ENCODE results near the gene RNF138. TPM values are rescaled to one million over a fixed set of nuclear protein-coding genes. Genes with fewer than 3 reads are reported as not detected.
A peak's percentile ranks its signal among the peaks of the same experiment; 100 is the strongest.

RNF138 gene
- total and polyA plus RNA-seq, 2 donors (not counting 1 experiment from before 2014, with no cell fraction given): 30.9 to 60.8 TPM

GRCh38 chr18:32042337-32042736 is 49.3 kb upstream of the RNF138 start:
- ChIA-PET CTCF (interaction anchor here (1.2 to 1.7 kb wide), 2 partner anchors 24 to 30 kb away, joined by 3 to 4 read pairs; partner anchors contain the start of gene RNF125), POLR2A (interaction anchor here (0.7 to 1.3 kb wide), 3 partner anchors 13 to 50 kb away, joined by 3 to 4 read pairs (median 3); partner anchors contain the start of gene RNF125)
- no peak for TF ChIP-seq EZH2 (IDR thresholded peaks at IDR 0.05; ENCODE audit: borderline replicate concordance, insufficient read depth, low read depth, low read length, poor library complexity, severe bottlenecking)
- no peak for TF ChIP-seq CTCF (IDR thresholded peaks at IDR 0.05)
- H3K4me1 Mint-ChIP-seq: peaks cover 31% of the 10 kb centered on the region
- H3K9me3 Mint-ChIP-seq (ENCODE audit: insufficient read depth): no peaks in the 10 kb centered on the region
- no peaks in the 10 kb centered on the region for H4K20me1 ChIP-seq (ENCODE audit: control insufficient read depth, insufficient read depth, low read length, poor library complexity, severe bottlenecking)
- H3K27ac Mint-ChIP-seq: peak overlapping the region; percentile 89
- ATAC-seq (ENCODE audit: low read depth): peak; percentile 45
- peaks cover 4% of the 10 kb centered on the region for H3K79me2 ChIP-seq (ENCODE audit: control insufficient read depth, insufficient read depth, low read length)
- peaks cover 24 to 30% of the 10 kb centered on the region in 2 donors for H3K4me1 ChIP-seq (ENCODE audit: control insufficient read depth in 2 of 2, insufficient read depth in 2 of 2, low read length in 2 of 2)
- peak overlapping the region; percentile 46 to 68 for H3K27ac ChIP-seq (ENCODE audit: low read length in 2 of 2)
- no peaks in the 10 kb centered on the region for H3K27me3 ChIP-seq (replicated peaks in 1 of 4; ENCODE audit: control extremely low read depth in 1 of 4, control insufficient read depth in 3 of 4, insufficient read depth in 4 of 4, low read length in 3 of 4)
- H3K9ac ChIP-seq (ENCODE audit: low read length): no peak overlapping the region
- H3K36me3 ChIP-seq (replicated peaks in 1 of 2; ENCODE audit: control extremely low read depth in 1 of 2, control insufficient read depth in 1 of 2, extremely low read depth in 1 of 2, insufficient read depth in 2 of 2, low read length in 1 of 2): peaks cover 4 to 17% of the 10 kb centered on the region in 2 experiments
- peaks cover 0 to 4% (median 0%) of the 10 kb centered on the region in 3 donors for H3K9me3 ChIP-seq (ENCODE audit: control extremely low read depth in 1 of 3, control insufficient read depth in 2 of 3, insufficient read depth in 1 of 3, low read length in 2 of 3)
- H3K4me2 ChIP-seq (replicated peaks; ENCODE audit: low read depth, low read length, poor library complexity, severe bottlenecking): peak overlapping the region; percentile 64
- peak overlapping the region; percentile 17 for H2AFZ ChIP-seq (ENCODE audit: insufficient read depth, low read depth, low read length, poor library complexity, severe bottlenecking)
- no peak overlapping the region for H3K4me3 ChIP-seq (ENCODE audit: control extremely low read depth in 1 of 5, extremely low read depth in 1 of 5, insufficient read depth in 1 of 5, low read depth in 2 of 5, low read length in 4 of 5)
- H3K27me3 Mint-ChIP-seq: no peaks in the 10 kb centered on the region
- H3K4me3 Mint-ChIP-seq: peak overlapping the region; percentile 73
- intact Hi-C loops (cut with micrococcal nuclease): loop anchor here (1.0 kb wide), 1 partner anchor 24 kb away; the partner anchor contains the start of gene RNF125
- peak; percentile 55 for DNase-seq

- POLR2A ChIA-PET: interaction anchor here (1.4 kb wide), 1 partner anchor 30 kb away, joined by 3 read pairs; the partner anchor contains the start of gene RNF125
- intact Hi-C loops (cut with micrococcal nuclease): loop anchor here (5.0 kb wide), 1 partner anchor 44 kb away; the partner anchor contains the start of gene RNF138
- ATAC-seq (ENCODE audit: low read depth): peak; percentile 33
- Histone ChIP-seq H2AFZ (ENCODE audit: insufficient read depth, low read depth, low read length, poor library complexity, severe bottlenecking) (peak overlapping the region; percentile 10), H3K27me3 (replicated peaks in 1 of 4; ENCODE audit: control extremely low read depth in 1 of 4, control insufficient read depth in 3 of 4, insufficient read depth in 4 of 4, low read length in 3 of 4) (no peaks in the 10 kb centered on the region), H4K20me1 (ENCODE audit: control insufficient read depth, insufficient read depth, low read length, poor library complexity, severe bottlenecking) (no peaks in the 10 kb centered on the region), H3K9me3 (ENCODE audit: control extremely low read depth in 1 of 3, control insufficient read depth in 2 of 3, insufficient read depth in 1 of 3, low read length in 2 of 3) (no peaks in the 10 kb centered on the region), H3K79me2 (ENCODE audit: control insufficient read depth, insufficient read depth, low read length) (peaks cover 13% of the 10 kb centered on the region), H3K4me3 (ENCODE audit: control extremely low read depth in 1 of 5, extremely low read depth in 1 of 5, insufficient read depth in 1 of 5, low read depth in 2 of 5, low read length in 4 of 5) (no peak overlapping the region), H3K27ac (ENCODE audit: low read length in 2 of 2) (peak overlapping the region; percentile 77 to 81), H3K9ac (ENCODE audit: low read length) (peak overlapping the region; percentile 19), H3K36me3 (replicated peaks in 1 of 2; ENCODE audit: control extremely low read depth in 1 of 2, control insufficient read depth in 1 of 2, extremely low read depth in 1 of 2, insufficient read depth in 2 of 2, low read length in 1 of 2) (peaks cover 1 to 5% of the 10 kb centered on the region in 2 experiments), H3K4me2 (replicated peaks; ENCODE audit: low read depth, low read length, poor library complexity, severe bottlenecking) (peak overlapping the region; percentile 59), H3K4me1 (ENCODE audit: control insufficient read depth in 2 of 2, insufficient read depth in 2 of 2, low read length in 2 of 2) (peaks cover 19% of the 10 kb centered on the region in 2 donors)
- no peaks in the 10 kb centered on the region for H3K9me3 Mint-ChIP-seq (ENCODE audit: insufficient read depth)
- H3K27me3 Mint-ChIP-seq: no peaks in the 10 kb centered on the region
- H3K4me3 Mint-ChIP-seq: peak overlapping the region; percentile 27
- DNase-seq: peak; percentile 53
- peak overlapping the region; percentile 71 for H3K27ac Mint-ChIP-seq
- CTCF ChIA-PET: interaction anchor here (0.5 to 1.3 kb wide), 4 partner anchors 14 to 395 kb away, joined by 3 to 4 read pairs (median 3); no protein-coding TSS in a partner anchor
- H3K4me1 Mint-ChIP-seq: peaks cover 25% of the 10 kb centered on the region
- WGBS (ENCODE audit: insufficient coverage): 49% methylated on average over 4 of the region's 4 CpGs
- TF ChIP-seq CTCF (IDR thresholded peaks at IDR 0.05): no peak
- no peak for TF ChIP-seq EZH2 (IDR thresholded peaks at IDR 0.05; ENCODE audit: borderline replicate concordance, insufficient read depth, low read depth, low read length, poor library complexity, severe bottlenecking)
These were observed 43.1 kb upstream of the RNF138 start for GRCh38 chr18:32048507-32049091.

Data from B cell (primary cell).